HG02970 (cell line): ENCODE measurements around the gene MAP7D2.
A peak's percentile ranks its signal among the peaks of the same experiment; 100 is the strongest.
"Not testable (repeated sequence)": the region's sequence is repeated elsewhere in the genome, so short reads cannot be mapped to it uniquely, and the experiment has no call there.

ENCODE experiments used
- ATAC-seq: cut with Tn5 transposase; IDR thresholded peaks from one replicate; pipeline ENCODE4 v1.9.1; 2021; ENCODE audit warnings: mild to moderate bottlenecking, moderate library complexity, moderate number of reproducible peaks; ENCODE audit not compliant: unreplicated experiment, low FRiP score

MAP7D2 gene

GRCh38 chrX:20116577-20117240, at the start of gene MAP7D2:
MAP7D2 (minus strand) TSS chrX:20116907; CDS start chrX:20116879, 28 bp downstream.
- ATAC-seq = no peak

- ATAC-seq = not testable (repeated sequence)
Observed at GRCh38 chrX:20162516-20162915, 45.8 kb upstream of the MAP7D2 start.

GRCh38 chrX:20159797-20160385, 43.2 kb upstream of the MAP7D2 start:
- ATAC-seq = no peak

GRCh38 chrX:20151689-20152088, 35.0 kb upstream of the MAP7D2 start:
- no peak for ATAC-seq

GRCh38 chrX:20149326-20149725, 32.6 kb upstream of the MAP7D2 start:
- no peak for ATAC-seq

- no peak for ATAC-seq
Observed at GRCh38 chrX:20147561-20147960, 30.9 kb upstream of the MAP7D2 start.

GRCh38 chrX:20144491-20144890, 27.8 kb upstream of the MAP7D2 start:
- no peak for ATAC-seq

- no peak for ATAC-seq
Observed at GRCh38 chrX:20143561-20143960, 26.9 kb upstream of the MAP7D2 start.

- no peak for ATAC-seq
Observed at GRCh38 chrX:20143111-20143510, 26.4 kb upstream of the MAP7D2 start.

GRCh38 chrX:20141281-20142220, 24.8 kb upstream of the MAP7D2 start, which contains the start of gene EIF1AX:
EIF1AX (minus strand) TSS chrX:20141838; CDS start chrX:20141640, 198 bp downstream.
- peak; percentile 100 for ATAC-seq

- ATAC-seq = no peak
Observed at GRCh38 chrX:20140420-20140819, 23.7 kb upstream of the MAP7D2 start.

- no peak for ATAC-seq
Observed at GRCh38 chrX:20139966-20140365, 23.3 kb upstream of the MAP7D2 start.

GRCh38 chrX:20135944-20136343, 19.2 kb upstream of the MAP7D2 start:
- ATAC-seq = no peak

GRCh38 chrX:20132666-20133065, 16.0 kb upstream of the MAP7D2 start:
- no peak for ATAC-seq

GRCh38 chrX:20130357-20130756, 13.7 kb upstream of the MAP7D2 start:
- no peak for ATAC-seq

- no peak for ATAC-seq
Observed at GRCh38 chrX:20129547-20129946, 12.8 kb upstream of the MAP7D2 start.

- ATAC-seq = no peak
Observed at GRCh38 chrX:20128670-20129069, 12.0 kb upstream of the MAP7D2 start.

- ATAC-seq = not testable (repeated sequence)
Observed at GRCh38 chrX:20127440-20127839, 10.7 kb upstream of the MAP7D2 start.

GRCh38 chrX:20126833-20127232, 10.1 kb upstream of the MAP7D2 start:
- ATAC-seq = not testable (repeated sequence)

GRCh38 chrX:20124964-20125363, 8.3 kb upstream of the MAP7D2 start:
- ATAC-seq = no peak
